Lung microvascular endothelial cell (primary cell): ENCODE measurements around the gene NEDD9. TPM values are rescaled to one million over a fixed set of nuclear protein-coding genes. Genes with fewer than 3 reads are reported as not detected.

ENCODE experiments used
- DNase-seq, 2 donors: peaks; one replicate each; pipeline versions ENCODE4 v3.0.0 to v3.0.0-alpha.2; 2010; ENCODE audit warnings: low read depth in 2 of 2
- total RNA-seq: library from RNA; depleted of rRNA; stranded (reverse); fragments of >200 nt; gene quantifications from 2 replicates; pipeline ENCODE4 v1.2.1, GENCODE V29; 2014

Gene NEDD9
- total RNA-seq, 1 donor from 2014 or later, result 177 TPM

DNA sequence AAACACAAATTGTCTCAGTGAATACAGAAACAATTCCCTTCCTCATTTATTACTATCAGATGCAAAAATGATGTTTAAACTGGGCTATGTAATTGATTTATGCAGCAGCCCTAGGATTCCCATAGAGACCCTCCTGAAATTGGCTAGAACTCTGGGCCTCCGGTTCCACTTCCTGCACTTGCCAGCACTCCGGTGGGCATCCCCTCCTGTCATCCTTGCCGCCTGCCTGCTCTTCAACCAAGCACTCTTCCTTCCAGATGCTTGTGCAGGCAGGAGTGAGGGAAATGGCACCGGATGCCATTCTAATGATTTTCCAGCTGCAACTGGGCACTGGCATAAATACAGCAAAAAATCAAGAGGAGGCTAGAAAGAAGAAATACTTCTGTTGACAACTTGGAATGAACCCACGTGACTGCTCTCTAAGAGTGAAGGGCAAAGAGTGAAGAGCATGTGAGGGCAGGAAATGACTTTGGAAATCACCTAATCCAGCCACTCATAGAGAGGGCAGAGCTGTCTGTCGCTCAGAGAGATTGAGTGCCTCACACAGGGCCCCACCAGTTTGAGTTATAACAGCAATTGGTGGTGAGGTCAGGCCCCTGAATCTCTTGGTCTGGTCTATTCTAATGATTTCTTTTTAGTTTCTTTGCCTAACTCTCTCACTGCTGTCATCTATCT lies 3.7 kb upstream of the NEDD9 start:
- peak; percentile 48 to 80 for DNase-seq

GRCh38 chr6:11235062-11235461 lies 2.6 kb upstream of the NEDD9 start:
- DNase-seq, result no peak

- DNase-seq, result no peak
These were observed 1.5 kb upstream of the NEDD9 start for GRCh38 chr6:11233673-11234573.

GRCh38 chr6:11232770-11233626 lies 530 bp upstream of the NEDD9 start:
- peak in 1 of 2 donors; percentile 48 for DNase-seq

DNA sequence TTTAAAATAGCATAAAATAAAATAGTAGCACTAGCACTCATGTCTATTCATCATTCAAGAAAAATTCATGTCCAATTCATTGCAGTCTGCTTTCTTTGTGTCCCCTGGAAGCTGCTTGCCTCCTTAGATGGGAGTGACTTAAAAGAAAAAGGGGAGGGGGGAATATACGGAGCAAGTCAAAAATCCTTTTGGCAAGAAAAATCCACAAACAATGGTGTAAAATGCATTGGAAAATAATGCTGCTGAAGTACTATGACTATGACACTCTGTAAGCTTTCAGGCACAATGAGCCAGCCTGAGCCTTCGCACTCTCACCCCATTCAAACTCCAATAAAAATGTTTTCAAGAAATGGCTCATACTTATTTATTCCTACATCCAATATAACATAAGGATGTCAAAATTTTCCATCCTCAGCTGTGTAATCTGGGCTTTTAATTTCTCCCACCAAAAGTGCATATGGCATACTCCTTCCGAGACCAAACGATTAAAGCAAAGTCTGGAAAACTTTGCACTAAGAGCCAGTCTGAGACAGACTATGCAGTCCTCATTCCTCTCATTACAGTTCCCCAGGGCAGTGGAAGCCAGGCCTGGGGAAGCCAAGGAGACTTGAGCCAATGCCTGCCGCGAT lies 790 bp downstream of the NEDD9 start:
- DNase-seq, result peak; percentile 57 to 75

DNA sequence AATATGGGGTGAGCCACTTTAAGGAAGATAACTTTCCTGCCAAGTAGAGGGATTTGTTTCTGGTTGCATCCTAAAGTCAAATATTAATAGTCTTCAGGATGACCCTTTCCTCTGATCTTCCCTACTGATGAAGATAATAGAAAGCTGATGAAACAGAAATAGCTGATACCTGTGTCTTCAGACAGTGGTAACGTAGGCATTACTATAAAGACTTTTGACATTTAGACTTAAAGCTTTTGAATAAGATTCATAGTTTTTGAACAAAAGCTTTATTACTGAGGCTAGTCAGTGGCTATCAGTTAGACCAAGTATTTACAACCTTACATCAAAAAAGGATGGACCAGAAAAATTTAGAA lies 1.4 kb downstream of the NEDD9 start:
- DNase-seq, result peak in 1 of 2 donors; percentile 12

GRCh38 chr6:11230158-11231107 lies 2.0 kb downstream of the NEDD9 start:
- peak; percentile 50 to 67 for DNase-seq

GRCh38 chr6:11229655-11230046 lies 2.8 kb downstream of the NEDD9 start:
- peak; percentile 34 to 42 for DNase-seq

DNA sequence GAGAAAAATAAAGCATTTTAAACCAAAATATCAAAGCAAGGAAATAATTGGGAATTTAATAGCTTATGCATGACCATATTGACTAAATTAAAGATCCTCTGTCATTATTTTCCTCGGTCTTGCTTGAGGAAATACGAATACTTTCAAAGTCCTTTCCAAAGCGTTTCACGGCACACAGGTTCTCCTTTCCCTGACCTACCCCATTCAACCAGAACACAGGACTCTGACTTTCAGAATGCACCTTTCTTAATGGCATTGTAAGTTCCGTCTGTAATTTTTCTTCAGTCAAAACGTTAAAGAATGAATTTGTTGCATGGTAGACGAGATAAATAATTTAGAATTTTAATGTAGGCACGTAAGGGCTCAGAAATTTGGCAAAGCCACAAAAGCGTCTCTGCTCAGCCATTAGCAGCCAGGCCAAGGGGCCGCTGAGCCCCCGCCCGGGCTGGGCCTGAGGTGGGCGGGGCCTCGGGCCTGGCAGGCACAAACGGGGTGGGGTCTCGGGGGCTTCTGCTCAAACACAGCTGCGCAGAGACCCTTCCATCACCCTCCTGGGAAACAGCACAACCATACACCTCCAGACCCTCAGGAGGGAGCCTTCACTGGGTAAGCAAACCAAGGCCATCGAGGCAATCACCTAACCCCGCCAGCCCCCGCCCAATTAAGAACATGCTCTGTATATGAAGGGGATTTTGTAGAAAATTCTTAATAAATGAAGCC lies 3.4 kb downstream of the NEDD9 start:
- DNase-seq, result peak; percentile 64 to 66

GRCh38 chr6:11227698-11228097 lies 4.8 kb downstream of the NEDD9 start:
- peak in 1 of 2 donors; percentile 16 for DNase-seq

DNA sequence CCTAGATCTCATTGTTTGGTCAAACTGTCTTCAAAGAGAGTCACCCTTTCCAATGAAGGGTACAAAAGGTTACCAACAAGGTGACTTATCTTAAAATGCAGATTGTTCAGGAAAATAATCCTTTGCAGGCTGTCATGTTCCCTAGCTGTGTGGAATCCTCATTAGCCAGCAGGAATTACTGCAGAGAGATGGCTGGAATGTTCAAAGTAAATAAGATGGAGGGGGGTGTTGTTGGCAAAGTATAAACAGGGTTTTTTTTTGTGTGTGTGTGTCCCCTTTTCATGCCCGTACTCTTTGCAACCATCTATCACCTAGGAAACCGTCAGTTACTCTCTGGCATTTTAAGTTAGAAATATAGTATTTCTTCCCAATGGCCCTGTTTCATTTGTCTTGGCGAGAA lies 6.5 kb downstream of the NEDD9 start:
- peak in 1 of 2 donors; percentile 24 for DNase-seq

- peak; percentile 29 for DNase-seq
These were observed 7.5 kb downstream of the NEDD9 start for GRCh38 chr6:11224966-11225463.

DNA sequence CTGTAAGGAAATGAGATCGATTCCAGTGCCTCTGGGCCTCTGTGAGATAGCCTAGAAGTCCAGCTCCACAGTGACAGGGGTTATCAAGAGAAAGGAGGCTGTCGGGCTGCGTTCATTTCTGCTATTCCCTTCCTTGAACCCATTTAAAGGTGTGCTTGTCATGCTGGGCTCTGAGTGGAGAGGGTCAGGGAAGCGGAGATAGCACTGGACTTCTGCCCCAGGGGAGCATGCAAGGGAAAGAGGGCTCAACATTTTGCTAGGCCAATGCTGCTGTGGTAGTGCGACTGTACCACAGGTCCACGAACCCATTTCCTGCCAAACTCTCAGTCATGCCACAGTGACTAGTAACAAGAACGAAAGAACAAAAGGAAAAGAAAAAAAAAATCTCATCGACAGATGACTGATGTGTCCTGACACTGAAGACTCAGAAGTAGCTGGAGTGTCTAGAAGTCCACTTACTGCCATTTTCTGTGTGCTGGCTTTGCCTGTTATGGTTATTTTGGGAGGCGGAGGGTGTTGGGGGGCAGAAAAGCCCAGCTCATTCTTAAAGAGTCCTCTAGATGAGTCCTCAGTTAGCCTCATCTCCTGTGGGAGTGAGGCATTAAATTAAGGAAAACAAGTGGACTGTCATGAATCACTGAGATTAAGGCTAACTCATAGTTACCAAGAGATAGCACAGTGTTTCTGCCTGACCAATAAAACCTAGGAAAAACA lies 8.1 kb downstream of the NEDD9 start:
- DNase-seq, result peak; percentile 64 to 80

- peak; percentile 4 to 47 for DNase-seq
These were observed 9.1 kb downstream of the NEDD9 start for GRCh38 chr6:11223286-11223864.

GRCh38 chr6:11222385-11223277 lies 9.8 kb downstream of the NEDD9 start:
- DNase-seq, result peak; percentile 5 to 9

DNA sequence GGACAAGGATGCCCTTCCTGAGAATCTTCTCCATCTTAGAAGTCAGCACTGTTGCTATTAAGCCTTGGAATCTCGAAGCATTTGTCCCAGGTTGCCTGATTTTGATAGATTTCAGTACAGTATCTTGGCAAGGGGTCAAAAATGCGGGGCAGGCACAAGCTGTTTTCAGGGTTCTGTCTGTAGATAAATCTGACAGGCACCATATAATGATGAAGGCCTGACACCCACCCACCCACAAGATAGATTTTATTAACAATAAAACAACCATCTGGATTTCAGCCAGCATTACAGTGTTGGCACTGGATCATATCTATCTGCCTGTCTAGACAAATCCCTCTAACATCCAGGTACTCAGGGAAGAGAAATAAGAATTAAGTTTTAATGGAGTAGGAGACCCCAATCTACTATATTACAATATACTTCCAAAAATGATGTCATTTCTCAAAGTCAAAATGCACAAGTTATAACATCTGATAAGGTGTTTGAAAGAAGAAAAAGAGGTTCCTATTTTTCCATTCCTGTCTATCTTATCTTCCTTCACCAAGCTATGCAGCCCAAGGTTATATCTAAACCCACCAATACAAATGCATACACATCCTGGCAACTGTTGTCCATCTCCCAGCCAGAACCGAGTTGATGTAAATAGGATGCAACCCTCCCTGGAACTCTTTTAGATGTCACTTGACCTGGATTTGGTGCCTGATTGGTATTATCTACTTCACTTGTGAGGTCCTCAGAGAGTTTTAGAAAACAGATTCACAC lies 10.7 kb downstream of the NEDD9 start:
- peak; percentile 23 to 47 for DNase-seq
